GM21619 (cell line): ENCODE measurements around the gene SPG7.
A peak's percentile ranks its signal among the peaks of the same experiment; 100 is the strongest.
"Not testable (repeated sequence)": the region's sequence is repeated elsewhere in the genome, so short reads cannot be mapped to it uniquely, and the experiment has no call there.

Source experiments
- ATAC-seq: cut with Tn5 transposase; IDR thresholded peaks from one replicate; pipeline ENCODE4 v1.9.1; 2021; ENCODE audit not compliant: unreplicated experiment

SPG7 gene

GRCh38 chr16:89561142-89561883 is 53.1 kb downstream of the SPG7 start:
- peak; percentile 10 for ATAC-seq

DNA sequence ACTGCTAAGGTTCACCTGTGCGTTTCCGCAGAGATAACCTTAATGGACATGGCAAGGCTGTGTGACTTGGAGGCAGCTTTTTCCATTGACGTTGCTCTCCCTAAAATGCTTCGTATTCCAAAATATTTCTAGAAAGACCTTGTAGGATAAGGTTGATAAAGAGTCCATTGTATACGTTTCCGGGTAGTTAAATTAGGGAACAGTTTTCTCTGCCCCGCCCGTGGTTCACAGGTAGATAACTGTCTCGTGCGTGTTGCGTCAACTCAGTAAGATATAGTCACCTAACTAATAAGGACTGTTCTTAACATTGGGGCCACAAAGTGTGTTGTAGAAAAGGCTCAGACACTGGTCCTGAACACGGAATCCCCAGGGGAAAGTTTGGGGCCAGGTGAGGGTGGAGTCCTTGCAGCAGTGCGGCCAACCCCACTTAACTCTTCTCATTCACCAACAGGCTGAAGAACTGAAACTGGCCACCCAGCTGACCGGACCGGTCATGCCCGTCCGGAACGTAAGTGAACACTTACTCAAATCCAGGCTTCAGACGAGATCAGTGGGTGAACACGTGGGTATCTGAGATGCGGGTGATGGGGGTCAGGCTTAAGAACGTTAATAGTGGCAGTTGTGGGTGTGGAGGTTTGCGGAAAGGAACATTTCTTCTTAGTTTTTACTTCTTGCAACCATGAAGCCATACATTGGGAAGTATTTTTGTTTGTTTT is 53.8 kb downstream of the SPG7 start:
- ATAC-seq: no peak

- ATAC-seq: no peak
These were observed 54.7 kb downstream of the SPG7 start for GRCh38 chr16:89562939-89563338.

- ATAC-seq: no peak
These were observed 55.6 kb downstream of the SPG7 start for GRCh38 chr16:89563639-89564392.

DNA sequence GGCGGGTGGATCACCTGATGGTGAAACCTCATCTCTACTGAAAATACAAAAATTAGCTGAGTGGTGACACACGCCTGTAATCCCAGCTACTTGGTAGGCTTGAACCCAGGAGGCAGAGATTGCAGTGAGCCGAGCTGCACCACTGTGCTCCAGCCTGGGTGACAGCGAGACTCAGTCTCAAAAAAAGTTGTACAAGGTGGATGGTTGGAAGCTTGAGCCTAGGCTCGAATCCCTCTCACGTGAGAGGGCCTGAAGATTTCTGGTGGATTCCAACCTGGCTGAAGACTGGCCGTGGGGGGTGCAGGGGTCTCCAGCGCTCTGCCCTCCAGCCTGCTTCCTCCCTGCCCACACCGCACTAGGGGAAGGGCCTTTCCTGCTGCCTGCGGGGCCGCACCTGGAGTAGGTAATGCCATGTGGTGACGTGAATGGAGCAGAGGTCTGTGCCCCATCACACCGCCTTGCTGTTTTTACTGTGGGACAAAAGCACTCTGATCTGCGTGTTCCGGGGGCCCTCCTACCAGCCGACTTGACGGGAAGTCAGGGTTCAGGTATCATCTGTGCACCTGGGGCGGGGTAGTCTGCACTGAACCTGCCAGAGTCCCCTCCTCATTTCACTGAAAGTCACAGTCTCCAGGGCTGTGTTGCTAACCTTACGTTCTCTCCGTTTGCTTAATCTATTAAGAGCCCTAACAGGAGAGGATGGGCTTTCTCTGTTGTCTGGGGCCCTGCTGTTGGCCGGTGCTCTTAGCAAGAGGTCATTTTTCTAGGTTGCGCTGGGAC is 56.5 kb downstream of the SPG7 start:
- ATAC-seq: no peak

- ATAC-seq: no peak
These were observed 57.0 kb downstream of the SPG7 start for GRCh38 chr16:89565256-89565505.

- no peak for ATAC-seq
These were observed 57.5 kb downstream of the SPG7 start for GRCh38 chr16:89565506-89566372.

DNA sequence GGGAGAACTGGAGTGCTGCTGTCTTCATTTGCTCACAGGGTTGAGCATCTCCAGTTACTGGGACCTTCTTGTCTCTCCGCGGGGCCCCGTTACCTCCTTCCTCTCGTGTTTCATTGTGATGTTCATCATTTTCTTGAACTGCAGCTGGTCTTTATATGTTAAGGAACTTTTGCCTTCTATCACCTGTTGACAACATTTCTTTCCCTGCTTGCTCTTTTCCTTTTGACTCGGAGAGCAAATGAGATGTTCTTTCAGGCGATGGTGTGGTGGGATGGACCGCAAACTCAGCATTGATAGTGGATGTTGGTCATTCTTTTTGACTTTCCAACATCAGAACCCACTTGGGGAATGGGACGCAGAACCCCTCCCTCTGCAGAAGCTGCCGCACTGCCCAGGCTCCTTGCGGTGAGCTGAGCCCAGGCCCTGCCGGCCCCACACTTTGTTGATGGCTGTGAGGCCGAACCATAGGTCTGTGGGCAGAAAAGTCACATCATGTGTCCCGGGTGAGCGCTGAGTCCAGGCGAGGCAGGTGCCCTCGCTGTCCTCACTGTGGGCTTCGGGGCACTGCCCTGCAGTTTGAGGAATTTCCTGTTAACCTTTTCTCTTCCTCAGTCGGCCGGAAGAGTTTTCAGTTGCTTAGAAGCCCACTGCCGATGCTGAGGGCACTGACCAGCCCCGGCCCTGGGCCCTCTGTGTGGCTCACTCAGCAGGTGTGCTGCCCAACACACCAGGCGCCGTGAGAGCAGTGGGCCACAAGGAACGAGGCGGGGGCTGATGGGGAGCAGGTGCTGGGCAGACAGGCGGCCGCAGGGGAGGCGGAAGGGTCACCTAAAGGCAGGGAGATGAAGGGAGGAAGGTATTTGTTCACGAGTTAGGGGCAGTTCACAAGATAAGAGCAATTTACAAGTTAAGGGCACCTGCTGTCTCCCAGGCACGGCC is 59.7 kb downstream of the SPG7 start:
- no peak for ATAC-seq

GRCh38 chr16:89569506-89570341 is 61.5 kb downstream of the SPG7 start:
- no peak for ATAC-seq

GRCh38 chr16:89570342-89570923 is 62.2 kb downstream of the SPG7 start:
- ATAC-seq: no peak

DNA sequence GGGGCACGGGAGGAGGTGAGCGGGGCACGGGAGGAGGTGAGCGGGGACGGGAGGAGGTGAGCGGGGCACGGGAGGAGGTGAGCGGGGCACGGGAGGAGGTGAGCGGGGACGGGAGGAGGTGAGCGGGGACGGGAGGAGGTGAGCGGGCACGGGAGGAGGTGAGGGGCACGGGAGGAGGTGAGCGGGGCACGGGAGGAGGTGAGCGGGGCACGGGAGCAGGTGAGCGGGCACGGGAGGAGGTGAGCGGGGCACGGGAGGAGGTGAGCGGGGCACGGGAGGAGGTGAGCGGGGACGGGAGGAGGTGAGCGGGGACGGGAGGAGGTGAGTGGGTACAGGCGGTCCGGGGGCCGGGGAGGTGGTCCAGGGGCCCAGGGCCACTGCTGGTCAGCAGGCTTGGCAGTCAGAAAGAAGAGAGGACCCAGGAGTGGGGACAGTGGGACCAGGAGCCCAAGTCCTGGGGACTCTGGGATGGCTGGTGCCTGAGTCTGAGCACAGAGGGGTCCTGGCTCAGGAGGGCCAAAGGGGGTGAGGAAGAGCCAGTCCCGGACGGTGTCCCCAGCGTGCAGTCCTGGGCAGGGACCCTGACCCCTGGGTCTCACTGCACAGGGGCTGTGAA is 62.9 kb downstream of the SPG7 start:
- ATAC-seq: not testable (repeated sequence)

DNA sequence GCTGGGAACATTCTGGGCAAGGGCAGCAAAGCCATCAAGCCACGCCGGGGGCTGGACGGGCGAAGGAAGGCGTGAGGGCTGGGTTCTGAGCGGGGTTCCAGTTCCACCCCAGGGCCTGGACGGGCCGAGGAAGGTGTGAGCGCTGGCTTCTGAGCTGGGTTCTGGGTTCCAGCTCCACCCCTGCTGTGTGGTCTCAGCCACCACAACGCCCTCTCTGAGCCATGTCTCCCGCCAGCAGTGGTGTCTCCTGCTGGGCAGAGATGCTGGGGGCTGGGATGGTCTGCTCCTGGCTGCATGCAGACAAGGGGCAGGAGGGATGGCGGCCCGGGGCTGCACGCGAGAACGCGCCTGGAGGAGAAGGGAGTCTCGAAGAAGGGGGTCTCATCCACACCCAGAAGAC is 63.4 kb downstream of the SPG7 start:
- no peak for ATAC-seq

GRCh38 chr16:89572073-89572484 is 63.9 kb downstream of the SPG7 start:
- ATAC-seq: no peak

GRCh38 chr16:89572485-89573205 is 64.4 kb downstream of the SPG7 start:
- no peak for ATAC-seq

GRCh38 chr16:89573826-89574680 is 65.8 kb downstream of the SPG7 start:
- peak; percentile 4 for ATAC-seq

GRCh38 chr16:89574681-89575246 is 66.6 kb downstream of the SPG7 start:
- peak; percentile 45 for ATAC-seq
